ENCODE measurements around the gene TMEM25.

GRCh38 chr11:118521892-118522311 lies 9.1 kb upstream of the TMEM25 start:
- TF ChIP-seq REST (IDR thresholded peaks at IDR 0.05; ENCODE audit: insufficient read depth in 1 of 2, low read depth in 2 of 2, low read length in 2 of 2), result no peak
- no peak for TF ChIP-seq FOXP2 (optimal IDR thresholded peaks at IDR 0.05; ENCODE audit: borderline replicate concordance, extremely low read depth, extremely low read length, insufficient read depth)
